ENCODE results near the gene SMIM35.
"Not testable (repeated sequence)": the region's sequence is repeated elsewhere in the genome, so short reads cannot be mapped to it uniquely, and the experiment has no call there.

Gene SMIM35

GRCh38 chr11:118080296-118080695 is 6.5 kb downstream of the SMIM35 start:
- no peak for DNase-seq (ENCODE audit: low read depth in 2 of 2)

GRCh38 chr11:118079491-118079890 is 7.3 kb downstream of the SMIM35 start:
- no peak for DNase-seq (ENCODE audit: low read depth in 2 of 2)

- no peak for DNase-seq (ENCODE audit: low read depth in 2 of 2)
Measured at GRCh38 chr11:118078911-118079411, 7.8 kb downstream of the SMIM35 start.

GRCh38 chr11:118076754-118077281 is 9.9 kb downstream of the SMIM35 start, which contains the start of gene TMPRSS4:
TSS of gene TMPRSS4 (plus strand) at chr11:118077078. CDS start at chr11:118077303, 225 bp downstream.
- no peak for DNase-seq (ENCODE audit: low read depth in 2 of 2)

GRCh38 chr11:118074785-118075184 is 12.0 kb downstream of the SMIM35 start:
- no peak for DNase-seq (ENCODE audit: low read depth in 2 of 2)

- no peak for DNase-seq (ENCODE audit: low read depth in 2 of 2)
Measured at GRCh38 chr11:118074091-118074685, 12.6 kb downstream of the SMIM35 start.

- DNase-seq (ENCODE audit: low read depth in 2 of 2) = no peak
Measured at GRCh38 chr11:118073554-118073953, 13.2 kb downstream of the SMIM35 start.

- DNase-seq (ENCODE audit: low read depth in 2 of 2) = no peak
Measured at GRCh38 chr11:118071416-118072030, 15.2 kb downstream of the SMIM35 start.

GRCh38 chr11:118068945-118069612 is 17.7 kb downstream of the SMIM35 start:
- no peak for DNase-seq (ENCODE audit: low read depth in 2 of 2)

GRCh38 chr11:118068206-118068944 is 18.4 kb downstream of the SMIM35 start:
- no peak for DNase-seq (ENCODE audit: low read depth in 2 of 2)

- DNase-seq (ENCODE audit: low read depth in 2 of 2) = no peak
Measured at GRCh38 chr11:118067006-118067405, 19.8 kb downstream of the SMIM35 start.

GRCh38 chr11:118065384-118065783 is 21.4 kb downstream of the SMIM35 start:
- no peak for DNase-seq (ENCODE audit: low read depth in 2 of 2)

- DNase-seq (ENCODE audit: low read depth in 2 of 2) = no peak
Measured at GRCh38 chr11:118064956-118065355, 21.8 kb downstream of the SMIM35 start.

- DNase-seq (ENCODE audit: low read depth in 2 of 2) = not testable (repeated sequence)
Measured at GRCh38 chr11:118062631-118063030, 24.1 kb downstream of the SMIM35 start.

GRCh38 chr11:118062181-118062580 is 24.6 kb downstream of the SMIM35 start:
- DNase-seq (ENCODE audit: low read depth in 2 of 2) = not testable (repeated sequence)

GRCh38 chr11:118061586-118062125 is 25.1 kb downstream of the SMIM35 start:
- DNase-seq (ENCODE audit: low read depth in 2 of 2) = no peak

GRCh38 chr11:118060869-118061268 is 25.9 kb downstream of the SMIM35 start:
- DNase-seq (ENCODE audit: low read depth in 2 of 2) = no peak

GRCh38 chr11:118060081-118060661 is 26.6 kb downstream of the SMIM35 start:
- DNase-seq (ENCODE audit: low read depth in 2 of 2) = no peak

GRCh38 chr11:118059246-118059940 is 27.4 kb downstream of the SMIM35 start:
- no peak for DNase-seq (ENCODE audit: low read depth in 2 of 2)

Data from stimulated activated CD4-positive, alpha-beta T cell treated with anti-CD3 and anti-CD28 coated beads, Interleukin-12 subunit alpha, Interleukin-12 subunit beta, amount 100 ng/mL, for 24 hours (primary cell).